Type B pancreatic cell (in vitro differentiated cells): ENCODE results near the gene ADAM19. TPM values are rescaled to one million over a fixed set of nuclear protein-coding genes. Genes with fewer than 3 reads are reported as not detected.
A peak's percentile ranks its signal among the peaks of the same experiment; 100 is the strongest.

Experiments
- DNase-seq: peaks from one replicate; pipeline ENCODE4 v3.0.0; 2021; ENCODE audit warnings: mixed read lengths; ENCODE audit not compliant: unreplicated experiment; ENCODE audit errors: extremely low spot score
- H3K27ac Mint-ChIP-seq: 2 replicates; pipeline ENCODE4 v1.8.0; 2021; ENCODE audit warnings: mild to moderate bottlenecking, mixed read lengths
- H3K27me3 Mint-ChIP-seq: 2 replicates; pipeline ENCODE4 v1.8.0; 2021; ENCODE audit warnings: mixed read lengths
- H3K36me3 Mint-ChIP-seq: 2 replicates; pipeline ENCODE4 v1.8.0; 2021; ENCODE audit warnings: mixed read lengths
- H3K4me1 Mint-ChIP-seq: one replicate; pipeline ENCODE4 v1.8.0; 2021; ENCODE audit warnings: mixed read lengths; ENCODE audit not compliant: unreplicated experiment
- H3K4me3 Mint-ChIP-seq: 2 replicates; pipeline ENCODE4 v1.8.0; 2021; ENCODE audit warnings: mild to moderate bottlenecking, mixed read lengths
- H3K9me3 Mint-ChIP-seq: 2 replicates; pipeline ENCODE4 v1.8.0; 2021; ENCODE audit warnings: mixed read lengths
- total RNA-seq: library from RNA; stranded (reverse); gene quantifications from 2 replicates; pipeline ENCODE4 v1.2.1, GENCODE V29; 2021; ENCODE audit warnings: low replicate concordance
- TF ChIP-seq, protein P1 (sequence below): fragments of 200-600 bp; sonication (generic); conservative IDR thresholded peaks from 2 replicates; pipeline ENCODE4 v1.5.0; 2021; ENCODE audit warnings: antibody characterized with exemption, mild to moderate bottlenecking

Gene ADAM19
- total RNA-seq, 1 donor from 2014 or later, result 15.8 TPM

DNA sequence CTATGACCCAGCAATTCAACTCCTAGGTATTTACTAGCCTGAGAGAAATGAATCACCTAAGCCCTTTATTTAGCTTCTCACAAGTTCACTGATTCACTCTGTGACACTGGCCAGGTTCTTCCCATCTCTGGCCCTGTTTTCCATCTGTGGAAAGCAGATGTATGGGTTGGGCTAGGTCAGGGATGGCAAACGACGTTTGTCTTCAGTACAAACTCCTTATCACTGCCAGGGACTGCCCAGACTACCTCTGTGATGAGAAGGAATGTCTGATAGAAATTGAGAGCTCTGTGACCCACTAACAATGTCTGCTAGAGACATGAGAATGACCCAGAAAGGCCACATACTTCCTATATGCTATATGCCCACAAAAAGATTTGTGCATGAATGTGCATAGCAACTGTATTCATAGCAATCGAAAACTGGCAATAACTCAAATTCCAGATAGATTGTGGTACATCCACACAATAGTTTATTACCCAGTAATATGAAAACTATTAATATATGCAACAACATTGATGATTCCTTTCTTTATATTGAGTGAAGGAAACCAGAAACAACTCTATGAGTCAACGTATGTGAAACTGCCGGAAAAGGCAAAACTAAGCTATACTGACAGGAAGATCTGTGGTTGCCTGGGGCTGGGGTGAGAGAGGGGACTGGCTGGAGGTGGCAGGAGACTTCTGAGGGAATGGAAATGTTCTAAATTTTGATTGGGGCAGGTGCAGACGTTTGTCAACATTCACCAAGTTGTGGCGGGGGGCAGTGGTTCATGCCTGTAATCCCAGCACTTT is 32.0 kb upstream of the ADAM19 start:
- Mint-ChIP-seq H3K27ac (peak overlapping the region; percentile 56), H3K4me3 (no peak overlapping the region), H3K27me3 (no peaks in the 10 kb centered on the region), H3K36me3 (peaks cover 4% of the 10 kb centered on the region), H3K4me1 (peaks cover 16% of the 10 kb centered on the region), H3K9me3 (peaks cover 7% of the 10 kb centered on the region)
- no peak for DNase-seq
- TF ChIP-seq, protein P1, sequence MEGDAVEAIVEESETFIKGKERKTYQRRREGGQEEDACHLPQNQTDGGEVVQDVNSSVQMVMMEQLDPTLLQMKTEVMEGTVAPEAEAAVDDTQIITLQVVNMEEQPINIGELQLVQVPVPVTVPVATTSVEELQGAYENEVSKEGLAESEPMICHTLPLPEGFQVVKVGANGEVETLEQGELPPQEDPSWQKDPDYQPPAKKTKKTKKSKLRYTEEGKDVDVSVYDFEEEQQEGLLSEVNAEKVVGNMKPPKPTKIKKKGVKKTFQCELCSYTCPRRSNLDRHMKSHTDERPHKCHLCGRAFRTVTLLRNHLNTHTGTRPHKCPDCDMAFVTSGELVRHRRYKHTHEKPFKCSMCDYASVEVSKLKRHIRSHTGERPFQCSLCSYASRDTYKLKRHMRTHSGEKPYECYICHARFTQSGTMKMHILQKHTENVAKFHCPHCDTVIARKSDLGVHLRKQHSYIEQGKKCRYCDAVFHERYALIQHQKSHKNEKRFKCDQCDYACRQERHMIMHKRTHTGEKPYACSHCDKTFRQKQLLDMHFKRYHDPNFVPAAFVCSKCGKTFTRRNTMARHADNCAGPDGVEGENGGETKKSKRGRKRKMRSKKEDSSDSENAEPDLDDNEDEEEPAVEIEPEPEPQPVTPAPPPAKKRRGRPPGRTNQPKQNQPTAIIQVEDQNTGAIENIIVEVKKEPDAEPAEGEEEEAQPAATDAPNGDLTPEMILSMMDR, result no peak

DNA sequence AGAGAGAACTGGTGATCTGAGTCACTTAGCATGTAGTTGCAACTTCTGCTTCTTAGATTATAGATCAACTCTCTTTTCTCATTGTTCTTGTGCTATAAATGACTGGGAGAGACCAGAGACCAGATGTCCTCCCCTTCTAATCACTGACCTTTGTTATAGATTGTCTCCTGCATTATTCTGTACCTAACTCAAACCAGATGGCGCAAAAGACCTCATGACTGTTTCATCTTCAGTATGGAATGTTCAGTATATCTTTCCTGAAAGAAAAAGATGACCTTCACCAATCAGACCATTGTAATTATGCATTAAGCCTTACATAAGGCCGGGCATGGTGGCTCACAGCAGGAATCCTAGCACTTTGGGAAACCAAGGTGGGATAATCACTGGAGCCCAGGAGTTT is 30.5 kb upstream of the ADAM19 start:
- TF ChIP-seq, protein P1, result no peak
- Mint-ChIP-seq H3K4me3 (no peak overlapping the region), H3K4me1 (peaks cover 4% of the 10 kb centered on the region), H3K27ac (no peak overlapping the region), H3K9me3 (peaks cover 7% of the 10 kb centered on the region), H3K36me3 (peaks cover 4% of the 10 kb centered on the region), H3K27me3 (no peaks in the 10 kb centered on the region)
- DNase-seq, result no peak

DNA sequence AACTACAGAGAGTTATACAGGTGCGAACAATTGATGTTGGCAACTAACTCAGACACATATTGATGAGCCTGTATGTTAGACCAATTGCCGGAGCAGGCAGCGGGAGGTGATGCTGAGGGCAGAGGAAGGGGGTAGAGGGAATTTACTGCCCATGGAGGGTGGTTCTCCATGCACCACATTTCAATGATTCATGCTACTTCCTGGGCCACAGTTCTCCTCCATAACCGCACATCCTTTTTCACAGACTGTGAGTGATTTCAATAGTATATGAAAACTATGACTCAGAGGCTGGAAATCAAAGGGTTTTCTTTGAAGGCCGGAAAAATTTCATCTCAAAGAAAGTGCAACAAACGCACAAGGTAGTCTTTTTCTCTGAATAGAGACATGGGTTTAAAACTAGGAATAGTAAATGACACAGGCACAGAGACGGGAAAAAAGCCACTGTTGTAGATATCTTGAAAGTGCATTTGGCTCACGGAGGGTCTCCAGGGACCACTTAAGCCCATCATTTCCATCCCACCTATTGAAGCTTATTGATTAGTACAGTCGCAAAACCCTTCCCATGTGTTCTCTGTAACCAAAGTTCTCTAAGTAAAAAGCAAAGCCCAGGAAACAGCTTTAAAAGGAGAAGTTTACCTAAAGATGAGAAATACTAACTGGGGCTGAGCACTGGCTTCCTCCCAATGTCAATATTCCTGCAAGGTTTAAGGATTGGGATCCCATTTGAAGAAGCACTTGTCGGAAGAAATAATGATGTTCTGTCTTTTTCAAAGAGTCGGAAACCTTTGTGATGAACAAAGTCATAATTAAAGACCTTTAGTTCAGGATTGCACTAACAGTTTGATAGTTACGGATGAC is 28.0 kb upstream of the ADAM19 start:
- Mint-ChIP-seq H3K27ac (no peak overlapping the region), H3K4me3 (no peak overlapping the region)
- DNase-seq, result no peak

GRCh38 chr5:157602505-157602904 is 26.9 kb upstream of the ADAM19 start:
- H3K36me3 Mint-ChIP-seq, result no peaks in the 10 kb centered on the region
- TF ChIP-seq, protein P1, result no peak
- no peak for DNase-seq
- peaks cover 4% of the 10 kb centered on the region for H3K4me1 Mint-ChIP-seq
- no peak overlapping the region for H3K4me3 Mint-ChIP-seq
- no peak overlapping the region for H3K27ac Mint-ChIP-seq
- peaks cover 13% of the 10 kb centered on the region for H3K9me3 Mint-ChIP-seq
- H3K27me3 Mint-ChIP-seq, result no peaks in the 10 kb centered on the region

More for the DNA sequence above, 28.0 kb upstream of the ADAM19 start:
- Mint-ChIP-seq H3K36me3 (peaks cover 4% of the 10 kb centered on the region), H3K27me3 (no peaks in the 10 kb centered on the region), H3K9me3 (peaks cover 12% of the 10 kb centered on the region), H3K4me1 (peaks cover 4% of the 10 kb centered on the region)
- TF ChIP-seq, protein P1, result no peak

DNA sequence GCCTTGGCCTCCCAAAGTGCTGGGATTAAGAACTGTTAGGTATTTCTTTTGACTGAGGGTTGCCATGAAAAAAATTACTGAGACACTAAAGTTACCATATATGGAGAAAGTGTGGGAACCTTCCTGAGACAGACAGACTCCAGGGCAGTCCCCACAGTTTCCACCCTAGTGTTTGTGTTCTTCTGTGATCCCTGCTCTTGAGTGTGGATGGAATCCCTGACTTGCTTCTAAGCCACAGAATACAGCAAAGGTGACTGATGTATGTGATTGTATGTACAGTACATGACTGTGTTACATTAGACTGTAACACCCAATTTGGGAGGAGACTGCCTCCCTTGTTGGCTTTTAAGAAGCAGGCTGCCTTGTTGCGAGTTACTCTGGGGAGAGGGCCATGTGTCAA is 24.7 kb upstream of the ADAM19 start:
- Mint-ChIP-seq H3K4me3 (no peak overlapping the region), H3K4me1 (peaks cover 4% of the 10 kb centered on the region), H3K36me3 (no peaks in the 10 kb centered on the region), H3K27me3 (no peaks in the 10 kb centered on the region), H3K27ac (no peak overlapping the region), H3K9me3 (peaks cover 10% of the 10 kb centered on the region)
- no peak for DNase-seq
- TF ChIP-seq, protein P1, result no peak
